ENCODE data around the gene HORMAD1. TPM values are rescaled to one million over a fixed set of nuclear protein-coding genes. Genes with fewer than 3 reads are reported as not detected.

Gene HORMAD1
- total and polyA plus RNA-seq, 4 donors, result 0.06 to 0.92 (median 0.35) TPM

DNA sequence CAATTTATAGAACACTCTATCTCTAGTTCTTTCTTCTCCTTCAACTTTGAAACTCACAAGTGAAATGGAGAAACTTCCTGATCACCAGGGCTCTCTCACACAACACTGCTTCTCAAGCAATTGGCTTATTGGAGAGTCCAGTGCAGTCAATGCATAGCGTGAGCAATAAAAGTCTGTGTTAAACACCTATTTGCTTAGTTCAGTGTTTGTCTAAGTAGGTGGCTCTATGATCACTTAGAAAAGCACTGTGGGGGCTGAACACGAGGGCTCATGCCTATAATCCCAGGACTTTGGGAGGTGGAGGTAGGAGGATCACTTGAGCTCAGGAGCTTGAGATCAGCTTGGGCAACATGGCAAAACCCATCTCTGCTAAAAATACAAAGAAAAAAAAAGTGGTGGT lies 32.7 kb upstream of the HORMAD1 start:
- H3K27me3 ChIP-seq (ENCODE audit: control insufficient read depth in 4 of 4, insufficient read depth in 4 of 4, low read length in 3 of 4), result no peaks in the 10 kb centered on the region
- TF ChIP-seq YY1 (IDR thresholded peaks at IDR 0.05), result no peak
- TF ChIP-seq, protein P1, sequence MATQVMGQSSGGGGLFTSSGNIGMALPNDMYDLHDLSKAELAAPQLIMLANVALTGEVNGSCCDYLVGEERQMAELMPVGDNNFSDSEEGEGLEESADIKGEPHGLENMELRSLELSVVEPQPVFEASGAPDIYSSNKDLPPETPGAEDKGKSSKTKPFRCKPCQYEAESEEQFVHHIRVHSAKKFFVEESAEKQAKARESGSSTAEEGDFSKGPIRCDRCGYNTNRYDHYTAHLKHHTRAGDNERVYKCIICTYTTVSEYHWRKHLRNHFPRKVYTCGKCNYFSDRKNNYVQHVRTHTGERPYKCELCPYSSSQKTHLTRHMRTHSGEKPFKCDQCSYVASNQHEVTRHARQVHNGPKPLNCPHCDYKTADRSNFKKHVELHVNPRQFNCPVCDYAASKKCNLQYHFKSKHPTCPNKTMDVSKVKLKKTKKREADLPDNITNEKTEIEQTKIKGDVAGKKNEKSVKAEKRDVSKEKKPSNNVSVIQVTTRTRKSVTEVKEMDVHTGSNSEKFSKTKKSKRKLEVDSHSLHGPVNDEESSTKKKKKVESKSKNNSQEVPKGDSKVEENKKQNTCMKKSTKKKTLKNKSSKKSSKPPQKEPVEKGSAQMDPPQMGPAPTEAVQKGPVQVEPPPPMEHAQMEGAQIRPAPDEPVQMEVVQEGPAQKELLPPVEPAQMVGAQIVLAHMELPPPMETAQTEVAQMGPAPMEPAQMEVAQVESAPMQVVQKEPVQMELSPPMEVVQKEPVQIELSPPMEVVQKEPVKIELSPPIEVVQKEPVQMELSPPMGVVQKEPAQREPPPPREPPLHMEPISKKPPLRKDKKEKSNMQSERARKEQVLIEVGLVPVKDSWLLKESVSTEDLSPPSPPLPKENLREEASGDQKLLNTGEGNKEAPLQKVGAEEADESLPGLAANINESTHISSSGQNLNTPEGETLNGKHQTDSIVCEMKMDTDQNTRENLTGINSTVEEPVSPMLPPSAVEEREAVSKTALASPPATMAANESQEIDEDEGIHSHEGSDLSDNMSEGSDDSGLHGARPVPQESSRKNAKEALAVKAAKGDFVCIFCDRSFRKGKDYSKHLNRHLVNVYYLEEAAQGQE (IDR thresholded peaks at IDR 0.05), result no peak
- no peak for TF ChIP-seq HNF4A (conservative IDR thresholded peaks at IDR 0.05)
- TF ChIP-seq GABPA (IDR thresholded peaks at IDR 0.05 in 1 of 2, conservative IDR thresholded peaks at IDR 0.05 in 1 of 2), result no peak
- no peak for TF ChIP-seq FOXA2 (IDR thresholded peaks at IDR 0.05)
- TF ChIP-seq FOXA1 (IDR thresholded peaks at IDR 0.05), result no peak
- TF ChIP-seq RXRA (IDR thresholded peaks at IDR 0.05), result no peak
- no peak for TF ChIP-seq SP1 (IDR thresholded peaks at IDR 0.05)
- no peak for TF ChIP-seq HNF4G (IDR thresholded peaks at IDR 0.05)
- TF ChIP-seq, protein P2, sequence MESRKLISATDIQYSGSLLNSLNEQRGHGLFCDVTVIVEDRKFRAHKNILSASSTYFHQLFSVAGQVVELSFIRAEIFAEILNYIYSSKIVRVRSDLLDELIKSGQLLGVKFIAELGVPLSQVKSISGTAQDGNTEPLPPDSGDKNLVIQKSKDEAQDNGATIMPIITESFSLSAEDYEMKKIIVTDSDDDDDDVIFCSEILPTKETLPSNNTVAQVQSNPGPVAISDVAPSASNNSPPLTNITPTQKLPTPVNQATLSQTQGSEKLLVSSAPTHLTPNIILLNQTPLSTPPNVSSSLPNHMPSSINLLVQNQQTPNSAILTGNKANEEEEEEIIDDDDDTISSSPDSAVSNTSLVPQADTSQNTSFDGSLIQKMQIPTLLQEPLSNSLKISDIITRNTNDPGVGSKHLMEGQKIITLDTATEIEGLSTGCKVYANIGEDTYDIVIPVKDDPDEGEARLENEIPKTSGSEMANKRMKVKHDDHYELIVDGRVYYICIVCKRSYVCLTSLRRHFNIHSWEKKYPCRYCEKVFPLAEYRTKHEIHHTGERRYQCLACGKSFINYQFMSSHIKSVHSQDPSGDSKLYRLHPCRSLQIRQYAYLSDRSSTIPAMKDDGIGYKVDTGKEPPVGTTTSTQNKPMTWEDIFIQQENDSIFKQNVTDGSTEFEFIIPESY (IDR thresholded peaks at IDR 0.05), result no peak
- TF ChIP-seq, protein P3, sequence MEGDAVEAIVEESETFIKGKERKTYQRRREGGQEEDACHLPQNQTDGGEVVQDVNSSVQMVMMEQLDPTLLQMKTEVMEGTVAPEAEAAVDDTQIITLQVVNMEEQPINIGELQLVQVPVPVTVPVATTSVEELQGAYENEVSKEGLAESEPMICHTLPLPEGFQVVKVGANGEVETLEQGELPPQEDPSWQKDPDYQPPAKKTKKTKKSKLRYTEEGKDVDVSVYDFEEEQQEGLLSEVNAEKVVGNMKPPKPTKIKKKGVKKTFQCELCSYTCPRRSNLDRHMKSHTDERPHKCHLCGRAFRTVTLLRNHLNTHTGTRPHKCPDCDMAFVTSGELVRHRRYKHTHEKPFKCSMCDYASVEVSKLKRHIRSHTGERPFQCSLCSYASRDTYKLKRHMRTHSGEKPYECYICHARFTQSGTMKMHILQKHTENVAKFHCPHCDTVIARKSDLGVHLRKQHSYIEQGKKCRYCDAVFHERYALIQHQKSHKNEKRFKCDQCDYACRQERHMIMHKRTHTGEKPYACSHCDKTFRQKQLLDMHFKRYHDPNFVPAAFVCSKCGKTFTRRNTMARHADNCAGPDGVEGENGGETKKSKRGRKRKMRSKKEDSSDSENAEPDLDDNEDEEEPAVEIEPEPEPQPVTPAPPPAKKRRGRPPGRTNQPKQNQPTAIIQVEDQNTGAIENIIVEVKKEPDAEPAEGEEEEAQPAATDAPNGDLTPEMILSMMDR (IDR thresholded peaks at IDR 0.05; ENCODE audit: low read depth, low read length, missing input control), result no peak
- no peak for TF ChIP-seq RAD21 (IDR thresholded peaks at IDR 0.05)
- TF ChIP-seq EGR1 (IDR thresholded peaks at IDR 0.05; ENCODE audit: low read depth in 2 of 2), result no peak
- TF ChIP-seq, protein P4, sequence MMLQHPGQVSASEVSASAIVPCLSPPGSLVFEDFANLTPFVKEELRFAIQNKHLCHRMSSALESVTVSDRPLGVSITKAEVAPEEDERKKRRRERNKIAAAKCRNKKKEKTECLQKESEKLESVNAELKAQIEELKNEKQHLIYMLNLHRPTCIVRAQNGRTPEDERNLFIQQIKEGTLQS (IDR thresholded peaks at IDR 0.05), result no peak
- TF ChIP-seq, protein P5, sequence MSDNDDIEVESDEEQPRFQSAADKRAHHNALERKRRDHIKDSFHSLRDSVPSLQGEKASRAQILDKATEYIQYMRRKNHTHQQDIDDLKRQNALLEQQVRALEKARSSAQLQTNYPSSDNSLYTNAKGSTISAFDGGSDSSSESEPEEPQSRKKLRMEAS (IDR thresholded peaks at IDR 0.05), result no peak
- no peak for TF ChIP-seq TAF1 (conservative IDR thresholded peaks at IDR 0.05)
- no peak for TF ChIP-seq JUND (IDR thresholded peaks at IDR 0.05)
- no peak for TF ChIP-seq NR2F2 (IDR thresholded peaks at IDR 0.05)
- H3K9ac ChIP-seq (ENCODE audit: low read depth in 1 of 2, low read length in 2 of 2), result no peak overlapping the region
- peaks cover 0 to 24% (median 18%) of the 10 kb centered on the region in 4 donors for H3K36me3 ChIP-seq (ENCODE audit: control insufficient read depth in 4 of 4, insufficient read depth in 3 of 4, low read depth in 1 of 4, low read length in 3 of 4)
- WGBS, result 86% methylated on average over 2 of the region's 2 CpGs
- DNase-seq (ENCODE audit: low spot score), result no peak
- no peaks in the 10 kb centered on the region for H3K4me1 ChIP-seq (ENCODE audit: control insufficient read depth in 4 of 4, insufficient read depth in 4 of 4, low read length in 3 of 4)
- no peaks in the 10 kb centered on the region for H3K9me3 ChIP-seq (ENCODE audit: control insufficient read depth in 4 of 4, low read length in 3 of 4)
- no peak overlapping the region for H3K27ac ChIP-seq (ENCODE audit: low read depth in 1 of 2, low read length in 2 of 2)
- no peak overlapping the region for H3K4me3 ChIP-seq (ENCODE audit: low read depth in 1 of 3, low read length in 3 of 3)

Measured in liver (tissue), 9 donors.